ENCODE data around the gene ADCY10.

Gene ADCY10

GRCh38 chr1:167821356-167821685, 92.6 kb downstream of the ADCY10 start:
- no peak overlapping the region for H3K9ac ChIP-seq (ENCODE audit: low read length)

GRCh38 chr1:167820684-167821355, 93.1 kb downstream of the ADCY10 start:
- Histone ChIP-seq H2AFZ (ENCODE audit: low read length) (no peak overlapping the region), H3K4me2 (ENCODE audit: low read length) (no peak overlapping the region), H3K4me1 (ENCODE audit: insufficient read depth, low read length, severe bottlenecking) (peaks cover 3% of the 10 kb centered on the region)

More at GRCh38 chr1:167821356-167821685, 92.6 kb downstream of the ADCY10 start:
- H2AFZ ChIP-seq (ENCODE audit: low read length): no peak overlapping the region
- H4K20me1 ChIP-seq (ENCODE audit: insufficient read depth, low read length): no peaks in the 10 kb centered on the region
- H3K36me3 ChIP-seq (ENCODE audit: insufficient read depth, low read length): no peaks in the 10 kb centered on the region
- H3K9me2 ChIP-seq (ENCODE audit: low read depth, low read length): no peaks in the 10 kb centered on the region
- H3K4me1 ChIP-seq (ENCODE audit: insufficient read depth, low read length, severe bottlenecking): peaks cover 3% of the 10 kb centered on the region
- TF ChIP-seq CTCF (IDR thresholded peaks at IDR 0.05; ENCODE audit: low read length) (no peak), EZH2 (IDR thresholded peaks at IDR 0.05; ENCODE audit: borderline replicate concordance, low read length) (no peak)
- H3K4me2 ChIP-seq (ENCODE audit: low read length): no peak overlapping the region
- no peaks in the 10 kb centered on the region for H3K9me3 ChIP-seq (ENCODE audit: low read length)
- no peak overlapping the region for H3K27ac ChIP-seq (ENCODE audit: low read depth, low read length, poor library complexity, severe bottlenecking)
- H3K27me3 ChIP-seq (ENCODE audit: insufficient read depth, low read length): no peaks in the 10 kb centered on the region
- no peaks in the 10 kb centered on the region for H3K79me2 ChIP-seq (ENCODE audit: insufficient read depth, low read length)
- H3K4me3 ChIP-seq (ENCODE audit: low read depth, low read length, poor library complexity, severe bottlenecking): no peak overlapping the region
- no peaks in the 10 kb centered on the region for H3F3A ChIP-seq (ENCODE audit: insufficient read depth, low read length)

GRCh38 chr1:167819849-167820683, 93.9 kb downstream of the ADCY10 start:
- Histone ChIP-seq H3K9ac (ENCODE audit: low read length) (peak overlapping the region; percentile 46; the same call in 1 of the 2 replicates), H4K20me1 (ENCODE audit: insufficient read depth, low read length) (no peaks in the 10 kb centered on the region), H3K27ac (ENCODE audit: low read depth, low read length, poor library complexity, severe bottlenecking) (no peak overlapping the region), H3K4me1 (ENCODE audit: insufficient read depth, low read length, severe bottlenecking) (peaks cover 3% of the 10 kb centered on the region), H3K9me2 (ENCODE audit: low read depth, low read length) (no peaks in the 10 kb centered on the region), H3K27me3 (ENCODE audit: insufficient read depth, low read length) (no peaks in the 10 kb centered on the region; the same call in 1 of the 2 replicates), H3K4me3 (ENCODE audit: low read depth, low read length, poor library complexity, severe bottlenecking) (peak overlapping the region; percentile 51), H3K79me2 (ENCODE audit: insufficient read depth, low read length) (no peaks in the 10 kb centered on the region), H2AFZ (ENCODE audit: low read length) (no peak overlapping the region), H3K4me2 (ENCODE audit: low read length) (peak overlapping the region; percentile 63), H3K9me3 (ENCODE audit: low read length) (peaks cover 8% of the 10 kb centered on the region; the same call in 1 of the 2 replicates), H3F3A (ENCODE audit: insufficient read depth, low read length) (no peaks in the 10 kb centered on the region), H3K36me3 (ENCODE audit: insufficient read depth, low read length) (no peaks in the 10 kb centered on the region; the same call in 1 of the 2 replicates)
- no peak for TF ChIP-seq CTCF (IDR thresholded peaks at IDR 0.05; ENCODE audit: low read length)

More at GRCh38 chr1:167820684-167821355, 93.1 kb downstream of the ADCY10 start:
- no peaks in the 10 kb centered on the region for H3K9me2 ChIP-seq (ENCODE audit: low read depth, low read length)
- H3K27me3 ChIP-seq (ENCODE audit: insufficient read depth, low read length): no peaks in the 10 kb centered on the region
- TF ChIP-seq EZH2 (IDR thresholded peaks at IDR 0.05; ENCODE audit: borderline replicate concordance, low read length) (no peak), CTCF (IDR thresholded peaks at IDR 0.05; ENCODE audit: low read length) (no peak)
- H4K20me1 ChIP-seq (ENCODE audit: insufficient read depth, low read length): no peaks in the 10 kb centered on the region
- no peak overlapping the region for H3K9ac ChIP-seq (ENCODE audit: low read length)
- H3K9me3 ChIP-seq (ENCODE audit: low read length): peaks cover under 1% of the 10 kb centered on the region; the same call in 1 of the 2 replicates
- H3K79me2 ChIP-seq (ENCODE audit: insufficient read depth, low read length): no peaks in the 10 kb centered on the region
- H3K36me3 ChIP-seq (ENCODE audit: insufficient read depth, low read length): no peaks in the 10 kb centered on the region
- H3F3A ChIP-seq (ENCODE audit: insufficient read depth, low read length): no peaks in the 10 kb centered on the region
- H3K4me3 ChIP-seq (ENCODE audit: low read depth, low read length, poor library complexity, severe bottlenecking): no peak overlapping the region
- no peak overlapping the region for H3K27ac ChIP-seq (ENCODE audit: low read depth, low read length, poor library complexity, severe bottlenecking)

Measured in OCI-LY1 (cell line).